ENCODE measurements around the gene MRPL23. TPM values are rescaled to one million over a fixed set of nuclear protein-coding genes. Genes with fewer than 3 reads are reported as not detected.
A peak's percentile ranks its signal among the peaks of the same experiment; 100 is the strongest.

The MRPL23 gene
- total RNA-seq, 1 donor from 2014 or later, result 19.2 TPM

DNA sequence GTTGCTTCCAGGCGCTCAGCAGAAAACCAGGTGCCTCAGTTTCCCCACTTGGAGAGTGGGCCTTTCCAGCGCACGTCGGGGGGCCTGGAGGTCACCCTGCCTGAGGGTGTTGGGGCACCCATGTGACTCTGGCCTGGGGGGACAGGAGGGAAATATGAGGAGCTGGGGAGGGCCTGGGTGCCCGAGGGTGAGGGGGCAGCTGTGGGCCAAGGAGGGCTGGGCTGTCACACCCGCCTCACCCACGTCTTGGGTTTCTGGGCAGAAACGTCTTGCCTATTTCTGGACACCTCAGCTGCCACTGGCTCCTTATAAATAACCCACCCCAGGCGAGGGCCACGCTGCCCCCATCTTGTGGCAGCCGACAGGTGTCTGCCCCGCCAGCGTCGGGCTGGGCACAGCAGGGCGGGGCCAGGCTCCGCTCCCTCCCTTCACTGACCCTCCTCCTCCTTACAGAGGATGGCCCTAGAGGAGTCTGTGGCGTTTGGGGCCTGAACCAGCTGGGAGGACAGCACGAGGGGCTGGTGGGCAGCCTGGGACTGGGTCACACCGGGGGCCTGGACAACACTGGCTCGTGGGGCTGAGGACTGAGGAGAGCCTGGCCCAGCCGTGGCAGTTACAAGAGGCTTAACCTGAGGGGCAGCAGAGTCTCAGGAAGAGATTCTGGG, 26.1 kb upstream of the MRPL23 start:
- DNase-seq (ENCODE audit: low spot score in 2 of 2) (peak in 1 of 2 donors; percentile 24), FAIRE-seq (no peak)

DNA sequence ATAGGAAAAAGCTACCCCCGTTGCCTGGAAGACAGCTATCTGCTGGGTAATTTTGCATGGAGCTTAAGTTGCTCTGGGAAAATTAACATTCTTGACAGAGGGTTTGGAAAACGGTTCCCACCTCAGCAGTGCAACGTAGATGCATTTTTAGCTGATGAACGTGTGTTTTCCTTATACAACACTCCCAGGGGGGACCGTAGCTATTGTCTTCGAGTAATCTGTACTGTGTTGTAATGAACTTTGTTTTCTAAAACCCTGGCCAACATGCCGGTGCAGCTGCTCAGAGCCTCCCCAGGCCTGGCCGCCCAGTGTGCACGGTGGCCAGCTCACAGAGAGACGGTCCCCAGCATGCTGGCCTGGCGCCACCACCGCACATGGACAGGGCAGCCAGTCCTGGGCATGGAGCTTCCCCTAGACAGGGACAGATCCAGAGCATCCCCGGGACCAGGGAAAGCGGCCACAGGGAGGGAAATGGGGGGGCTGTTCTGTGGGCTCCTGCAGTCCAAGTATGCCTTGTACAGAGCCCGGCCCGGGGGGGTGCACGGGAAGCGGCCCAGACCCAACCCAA, 25.5 kb upstream of the MRPL23 start:
- DNase-seq (ENCODE audit: low spot score in 2 of 2), result peak in 1 of 2 donors; percentile 49

DNA sequence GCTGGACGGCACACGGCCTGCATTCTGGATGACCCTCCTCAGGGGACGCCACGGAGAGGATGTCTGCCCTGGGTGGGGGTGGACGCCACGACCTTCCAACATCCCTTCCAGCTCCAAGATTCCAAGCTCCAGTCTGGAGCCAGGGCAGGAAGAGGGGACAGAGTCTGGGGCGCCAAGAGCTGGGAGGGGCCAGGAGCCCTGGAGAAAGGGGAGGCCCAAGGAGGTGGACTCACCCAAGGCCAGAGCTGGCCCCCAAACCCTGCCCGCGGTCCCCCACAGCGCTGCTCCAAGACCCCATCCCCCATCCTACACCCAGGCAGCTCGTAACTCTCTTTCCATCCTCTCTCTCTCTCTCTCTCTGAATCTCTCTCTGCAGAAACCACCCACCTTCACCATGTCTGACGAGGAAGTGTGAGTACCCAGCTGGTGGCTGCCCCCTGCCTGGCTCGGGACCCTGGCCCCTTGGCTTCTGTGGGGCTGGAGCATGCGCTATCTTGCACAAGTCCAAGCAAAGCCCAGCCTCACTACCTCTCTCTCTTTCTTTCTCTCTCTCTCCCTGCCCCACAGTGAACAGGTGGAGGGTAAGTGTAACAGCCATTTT, 24.6 kb upstream of the MRPL23 start:
- no peak for DNase-seq (ENCODE audit: low spot score in 2 of 2)
- no peak for FAIRE-seq

More for the DNA sequence above, 25.5 kb upstream of the MRPL23 start:
- no peak for FAIRE-seq

DNA sequence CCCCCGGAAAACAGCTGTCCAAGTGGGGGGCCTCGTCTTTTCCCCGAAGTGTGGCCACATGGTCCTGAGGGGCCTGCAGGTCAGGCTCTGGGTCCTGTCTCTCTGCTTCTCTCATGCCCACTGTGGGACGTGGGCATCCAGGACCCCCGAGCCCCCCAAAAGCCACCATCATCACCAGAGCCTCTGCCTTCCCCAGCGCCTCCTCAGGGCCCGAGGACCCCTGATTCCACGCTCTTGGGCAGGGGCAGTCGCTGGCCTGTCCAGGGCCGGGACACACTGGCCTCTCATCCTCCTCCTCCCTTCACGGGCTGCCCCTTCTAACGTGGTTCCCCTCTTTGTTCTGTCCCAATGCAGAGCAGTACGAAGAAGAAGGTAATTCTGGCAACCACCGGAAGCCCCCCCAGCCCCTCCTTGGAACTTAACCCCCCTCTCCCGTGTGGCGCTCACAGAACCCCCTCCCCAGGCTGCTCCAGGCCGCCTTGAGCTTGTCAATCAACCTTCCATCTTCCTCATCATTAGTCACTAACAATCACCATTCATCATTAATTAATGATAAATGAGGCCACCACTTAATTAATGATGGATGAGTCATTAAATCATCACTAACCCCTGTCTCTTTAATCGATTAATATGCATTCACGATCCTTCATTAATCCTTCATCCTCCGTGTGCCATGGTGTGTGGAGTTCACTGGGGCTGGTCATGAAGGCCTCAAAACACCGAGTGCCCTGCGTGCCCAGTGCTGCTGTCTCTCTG, 23.8 kb upstream of the MRPL23 start:
- no peak for DNase-seq (ENCODE audit: low spot score in 2 of 2)
- no peak for FAIRE-seq

DNA sequence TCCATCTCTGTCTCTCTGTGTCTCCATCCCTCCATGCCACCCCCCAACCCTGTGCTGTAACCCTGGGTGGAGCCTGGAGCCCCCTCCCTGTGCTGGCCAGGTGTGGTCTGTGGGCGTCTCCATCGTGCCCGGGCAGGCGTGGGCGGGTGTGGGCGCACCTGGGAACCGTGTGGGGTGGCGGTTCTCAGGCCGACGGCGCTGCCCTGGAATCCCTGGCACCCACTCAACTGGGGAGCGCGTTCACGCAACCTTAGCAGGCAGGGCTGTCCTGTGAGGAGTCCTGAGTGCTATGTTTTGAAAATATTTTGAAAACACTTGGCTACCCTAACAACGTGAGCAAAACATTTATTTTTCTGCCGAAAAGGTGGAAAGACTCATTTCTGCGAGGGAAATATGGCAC, 23.0 kb upstream of the MRPL23 start:
- DNase-seq (ENCODE audit: low spot score in 2 of 2) (no peak), FAIRE-seq (no peak)

DNA sequence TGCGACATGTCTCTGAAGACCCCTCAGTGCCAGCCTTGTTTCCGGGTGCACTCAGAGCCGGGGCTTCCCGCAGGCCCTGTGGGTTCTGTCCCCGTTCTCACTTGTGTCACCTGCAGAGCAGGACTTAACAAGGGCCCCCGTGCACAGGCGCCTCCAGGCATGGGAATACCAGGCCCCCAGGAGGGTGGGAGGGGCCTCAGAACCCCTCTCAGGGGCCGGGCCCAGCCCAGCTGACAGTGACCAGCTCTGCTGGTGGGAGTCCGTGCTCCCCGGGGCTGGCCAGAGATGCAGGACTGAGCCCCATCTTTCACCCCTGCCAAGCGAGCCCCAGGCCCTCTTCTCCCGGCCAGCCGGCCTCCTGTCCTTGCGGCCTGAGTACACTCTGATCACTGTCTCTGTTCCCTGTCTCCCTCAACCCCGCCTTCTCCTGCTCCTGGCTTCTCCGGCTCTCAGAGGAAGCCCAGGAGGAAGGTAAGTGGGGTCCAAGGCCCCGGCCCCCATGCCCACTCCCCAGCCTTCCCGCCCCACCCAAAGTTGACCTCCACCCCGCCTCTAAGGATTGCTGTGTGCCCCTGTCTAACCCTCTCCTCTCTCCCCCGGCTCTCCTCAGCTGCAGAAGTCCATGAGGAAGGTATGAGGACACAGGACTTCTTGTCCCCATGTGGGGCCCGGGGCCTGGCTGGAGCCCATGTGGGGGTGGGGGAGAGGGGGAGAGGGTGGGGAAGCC, 22.3 kb upstream of the MRPL23 start:
- DNase-seq (ENCODE audit: low spot score in 2 of 2) (no peak), FAIRE-seq (no peak)

DNA sequence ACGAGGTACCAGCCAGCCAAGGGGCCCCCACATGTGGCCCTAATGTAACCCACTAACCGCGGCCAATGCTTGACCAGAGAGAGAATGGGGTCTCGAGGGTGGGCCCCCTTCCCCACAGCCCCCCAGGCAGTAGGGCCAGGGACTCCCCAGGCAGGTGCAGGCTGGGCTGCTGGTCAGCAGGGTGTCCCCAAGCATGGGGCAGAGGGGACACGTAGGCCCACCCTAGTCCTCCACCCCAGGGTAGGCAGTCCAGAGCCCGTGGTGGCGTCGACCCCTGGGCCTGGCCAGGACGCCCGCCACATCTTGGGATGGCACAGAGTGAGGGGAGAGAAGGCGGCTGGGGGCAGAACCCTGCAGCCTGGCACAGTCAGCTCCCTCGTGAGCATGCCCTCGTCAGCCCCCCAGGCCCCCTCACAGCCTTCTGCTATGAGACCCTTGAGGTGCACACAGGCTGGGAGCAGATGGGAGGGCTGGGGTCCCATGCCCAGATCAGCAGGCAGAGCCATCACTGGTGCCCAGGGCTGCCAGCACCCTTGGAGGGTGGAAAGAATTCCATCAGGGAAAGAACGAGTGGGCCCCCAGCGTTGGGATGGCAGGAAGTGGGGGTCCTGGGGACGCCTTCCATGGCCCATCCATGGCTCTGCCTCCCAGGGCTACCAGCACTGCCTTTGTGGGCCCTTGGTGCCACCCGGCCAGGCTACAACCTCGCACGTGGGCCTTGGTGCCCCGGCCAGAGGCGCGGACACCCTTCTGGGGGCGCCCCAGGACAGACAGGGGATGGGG, 21.6 kb upstream of the MRPL23 start:
- no peak for FAIRE-seq
- DNase-seq (ENCODE audit: low spot score in 2 of 2), result peak in 1 of 2 donors; percentile 8

DNA sequence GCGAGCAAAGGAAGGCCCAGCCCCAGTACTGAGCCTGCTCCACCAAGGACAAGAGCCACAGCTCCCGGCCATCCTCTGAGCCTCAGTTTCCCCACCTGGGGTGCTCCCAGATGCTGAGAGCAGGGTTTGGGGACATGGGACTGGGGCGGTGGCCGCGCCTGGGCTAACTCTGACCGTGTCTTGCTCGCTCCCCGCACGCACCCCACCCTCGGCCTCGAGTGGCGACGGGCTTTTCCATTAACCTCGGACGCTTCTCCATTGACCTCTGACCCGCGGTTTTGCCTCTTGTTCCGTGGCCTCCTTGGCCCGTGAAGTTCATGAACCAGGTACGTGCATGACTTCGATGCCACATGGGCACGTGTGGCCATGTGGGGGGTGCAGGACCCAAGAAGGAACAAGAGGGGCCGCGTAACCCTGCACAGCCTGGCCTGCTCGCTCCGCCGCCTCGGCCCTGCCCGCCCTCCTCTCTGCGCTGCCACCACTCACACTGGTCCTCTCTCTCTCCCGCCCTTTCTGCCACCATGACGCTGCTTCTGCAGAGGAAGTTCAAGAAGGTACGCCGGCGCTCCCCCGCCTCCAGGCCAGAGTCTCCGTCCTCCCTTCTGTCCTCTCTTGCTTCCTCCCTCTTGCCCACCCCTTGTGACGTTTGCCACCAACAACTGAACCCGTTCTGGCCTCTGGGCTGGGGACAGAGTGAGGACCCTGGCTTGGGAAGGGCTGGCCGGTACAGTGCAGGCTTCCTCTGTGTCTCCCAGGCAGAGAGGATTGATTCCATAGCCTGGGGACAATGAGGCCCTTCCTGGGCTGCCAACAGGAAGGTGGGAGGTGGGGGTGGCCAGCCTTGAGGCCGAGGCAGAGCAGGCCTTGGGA, 20.7 kb upstream of the MRPL23 start:
- no peak for DNase-seq (ENCODE audit: low spot score in 2 of 2)
- no peak for FAIRE-seq

DNA sequence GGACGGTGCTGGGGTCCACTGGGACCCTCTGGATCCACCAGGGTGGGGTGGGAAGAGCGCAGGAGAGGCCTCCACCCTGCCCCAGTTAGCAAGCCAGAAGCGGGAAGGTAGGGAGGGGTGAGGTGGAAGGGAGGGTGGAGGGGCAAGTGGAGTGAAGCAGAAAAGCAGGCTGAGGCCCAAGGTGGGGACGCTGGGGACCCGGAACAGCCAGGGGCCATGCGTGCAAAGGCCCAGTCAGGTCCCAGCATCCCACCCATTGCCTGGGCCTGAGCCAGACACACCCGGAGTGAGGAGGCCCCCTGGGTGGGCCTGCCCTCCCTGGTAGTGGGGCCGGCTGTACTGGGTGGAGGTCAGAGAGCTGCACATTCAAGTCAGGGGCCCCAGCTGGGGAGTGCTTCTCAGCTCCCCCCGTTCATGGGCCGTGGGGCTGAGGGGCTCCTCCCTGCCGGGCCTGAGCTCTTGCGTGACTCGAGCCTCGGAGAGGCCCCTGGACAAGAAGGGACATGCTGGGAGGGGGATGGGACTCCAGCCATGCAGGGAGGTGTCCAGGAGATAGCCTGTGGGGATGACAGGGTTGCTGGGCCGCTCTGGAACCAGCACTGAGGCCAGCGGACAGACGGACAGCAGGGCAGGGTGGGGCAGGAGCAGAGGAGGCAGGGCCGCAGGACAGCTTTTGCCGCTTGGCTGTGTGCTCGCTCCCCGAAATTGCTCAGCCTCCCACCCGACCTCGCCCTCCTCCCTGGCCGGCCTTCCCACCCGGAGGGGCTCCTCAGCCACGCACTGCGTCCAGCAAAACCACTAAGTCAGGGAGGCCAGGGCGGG, 19.9 kb upstream of the MRPL23 start:
- no peak for FAIRE-seq
- no peak for DNase-seq (ENCODE audit: low spot score in 2 of 2)

DNA sequence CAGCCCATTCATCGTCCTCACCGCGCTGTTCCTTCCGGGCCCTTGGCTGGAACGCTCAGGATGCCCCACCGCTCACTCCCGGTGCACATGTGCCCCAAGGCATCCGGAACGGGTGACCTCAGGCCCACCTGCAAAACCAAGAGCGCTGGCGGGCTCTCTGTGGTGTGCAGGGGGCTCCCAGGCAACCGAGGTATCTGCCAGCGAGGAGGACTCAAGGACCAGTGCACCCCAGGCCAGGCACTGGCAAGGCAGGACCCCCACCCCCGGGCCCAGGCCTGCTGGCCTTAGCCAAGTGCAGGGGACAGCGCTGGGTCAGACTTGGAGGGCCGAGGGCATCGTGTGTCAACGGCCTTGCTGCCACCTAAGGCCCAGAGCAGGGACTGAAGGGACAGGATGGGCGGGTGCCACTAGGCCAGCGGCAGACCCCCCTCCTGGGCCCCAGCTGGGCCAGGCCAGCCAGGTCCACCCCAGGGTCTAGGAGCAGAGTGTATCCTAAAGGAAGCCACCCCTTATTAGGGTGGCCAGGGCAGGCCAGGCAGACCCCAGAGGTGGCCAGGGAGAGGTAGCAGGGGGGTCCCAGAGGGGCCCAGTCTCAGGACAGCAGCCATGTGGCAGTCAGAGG, 19.2 kb upstream of the MRPL23 start:
- DNase-seq (ENCODE audit: low spot score in 2 of 2) (peak in 1 of 2 donors; percentile 19), FAIRE-seq (no peak)

DNA sequence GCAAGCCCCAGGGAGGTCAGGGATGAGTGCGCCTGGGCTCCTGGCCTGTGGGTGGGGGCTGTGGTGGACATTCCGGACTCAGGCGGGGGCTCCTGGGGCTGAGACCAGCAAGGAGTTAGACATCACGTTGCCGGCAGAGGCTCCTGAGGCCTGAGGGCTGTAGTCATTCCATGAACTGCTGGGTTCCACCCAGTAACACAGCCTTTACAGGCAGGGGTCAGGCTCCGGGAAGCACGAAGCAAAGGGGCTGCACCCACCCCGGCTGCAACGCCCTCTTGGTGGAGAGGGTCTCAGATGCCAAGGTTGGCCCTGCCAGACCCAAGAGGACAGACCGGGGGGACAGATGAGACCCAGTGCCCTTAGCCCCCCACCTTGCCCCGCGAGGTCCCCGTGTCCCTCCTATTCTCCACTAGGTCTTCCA, 18.7 kb upstream of the MRPL23 start:
- DNase-seq (ENCODE audit: low spot score in 2 of 2) (peak in 1 of 2 donors; percentile 15), FAIRE-seq (no peak)

DNA sequence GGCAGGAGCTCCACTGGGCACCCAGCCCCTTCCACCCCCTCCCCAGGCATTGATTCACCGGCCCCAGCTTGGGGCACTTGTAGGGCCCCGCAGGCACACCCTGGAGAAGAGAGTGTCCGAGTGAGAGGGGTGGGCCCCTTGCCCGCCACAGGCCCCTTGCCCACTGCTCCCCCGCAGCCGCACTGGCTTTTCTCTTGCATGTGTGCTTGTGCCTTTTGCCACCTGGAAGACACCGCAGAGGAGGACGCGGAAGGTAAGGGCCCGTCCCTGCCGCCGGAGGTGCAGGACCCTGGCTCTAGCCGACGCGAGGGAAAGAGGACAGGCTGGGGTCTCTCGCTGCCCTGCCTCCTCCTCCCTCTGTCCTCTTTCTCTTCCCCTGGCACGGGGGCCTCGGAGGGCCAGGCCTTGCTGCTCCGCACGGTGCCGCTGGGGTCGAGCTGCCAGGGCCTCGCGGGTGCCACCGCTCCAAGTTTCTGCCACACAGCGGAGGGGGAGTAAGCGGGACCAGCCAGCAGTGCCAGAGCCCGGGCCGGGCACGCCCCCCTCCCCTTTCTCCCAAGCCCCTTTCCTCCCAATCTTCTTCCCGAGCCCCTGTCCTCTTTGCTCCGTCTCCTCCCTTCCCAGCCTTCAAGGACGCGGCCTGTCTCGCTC, 18.1 kb upstream of the MRPL23 start:
- peak in 1 of 2 donors; percentile 19 for DNase-seq (ENCODE audit: low spot score in 2 of 2)
- no peak for FAIRE-seq

DNA sequence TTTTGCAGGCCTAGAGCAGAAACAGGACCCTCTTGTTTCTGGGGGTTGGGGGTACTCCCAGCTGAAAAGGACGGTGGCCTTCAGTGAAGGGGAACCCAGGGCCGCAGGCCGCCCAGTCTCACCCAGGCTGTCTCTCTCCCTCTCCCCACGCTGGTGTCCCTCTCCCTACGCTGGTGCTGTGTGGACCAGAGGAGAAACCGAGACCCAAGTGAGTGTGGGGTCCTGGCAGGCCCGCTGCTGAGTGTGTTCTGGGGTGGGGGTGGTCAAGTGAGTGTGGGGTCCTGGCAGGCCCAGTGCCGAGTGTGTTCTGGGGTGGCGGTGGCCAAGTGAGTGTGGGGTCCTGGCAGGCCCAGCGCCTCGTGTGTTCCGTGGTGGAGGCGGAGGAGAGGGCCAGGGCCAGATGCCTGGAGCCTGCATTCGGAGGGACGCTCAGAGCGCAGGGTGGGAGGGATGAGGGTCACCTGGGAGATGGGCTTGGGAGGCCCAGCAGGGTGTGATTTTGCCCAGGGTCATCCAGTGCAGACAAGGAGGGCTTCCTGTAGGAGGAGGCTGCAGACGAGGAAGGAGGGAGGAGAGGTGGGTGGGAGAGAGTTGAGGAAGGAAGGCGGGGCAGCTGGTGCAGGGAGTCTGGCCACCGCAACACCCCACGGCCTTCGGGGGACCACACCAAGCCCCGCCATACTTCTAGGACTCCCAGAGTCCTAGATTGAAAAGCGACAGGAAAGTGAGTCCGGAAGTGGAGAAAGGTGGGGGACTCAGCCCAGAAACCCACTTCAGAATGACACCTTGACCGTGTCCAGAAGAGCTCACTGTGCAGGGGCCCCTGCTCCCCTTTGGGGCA, 17.3 kb upstream of the MRPL23 start:
- FAIRE-seq (no peak), DNase-seq (ENCODE audit: low spot score in 2 of 2) (peak in 1 of 2 donors; percentile 14)

DNA sequence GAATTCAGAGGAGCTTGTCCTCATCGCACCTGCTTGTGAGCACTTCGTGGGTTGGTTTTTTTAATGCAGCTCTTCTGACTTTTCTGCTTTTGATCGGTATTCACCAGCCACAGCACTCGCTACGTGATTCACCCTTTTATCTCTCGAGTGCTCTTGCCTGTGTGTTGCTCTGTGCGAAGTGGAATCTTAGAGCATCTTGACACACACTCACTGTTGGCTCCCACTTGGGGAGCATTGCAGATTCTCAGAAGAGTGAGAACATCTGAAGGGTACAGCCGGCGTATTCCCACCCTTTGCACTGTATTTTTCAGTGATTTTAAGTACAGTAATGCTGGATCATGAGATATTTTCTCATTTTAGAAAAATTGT, 16.7 kb upstream of the MRPL23 start:
- DNase-seq (ENCODE audit: low spot score in 2 of 2) (peak in 1 of 2 donors; percentile 18), FAIRE-seq (no peak)

DNA sequence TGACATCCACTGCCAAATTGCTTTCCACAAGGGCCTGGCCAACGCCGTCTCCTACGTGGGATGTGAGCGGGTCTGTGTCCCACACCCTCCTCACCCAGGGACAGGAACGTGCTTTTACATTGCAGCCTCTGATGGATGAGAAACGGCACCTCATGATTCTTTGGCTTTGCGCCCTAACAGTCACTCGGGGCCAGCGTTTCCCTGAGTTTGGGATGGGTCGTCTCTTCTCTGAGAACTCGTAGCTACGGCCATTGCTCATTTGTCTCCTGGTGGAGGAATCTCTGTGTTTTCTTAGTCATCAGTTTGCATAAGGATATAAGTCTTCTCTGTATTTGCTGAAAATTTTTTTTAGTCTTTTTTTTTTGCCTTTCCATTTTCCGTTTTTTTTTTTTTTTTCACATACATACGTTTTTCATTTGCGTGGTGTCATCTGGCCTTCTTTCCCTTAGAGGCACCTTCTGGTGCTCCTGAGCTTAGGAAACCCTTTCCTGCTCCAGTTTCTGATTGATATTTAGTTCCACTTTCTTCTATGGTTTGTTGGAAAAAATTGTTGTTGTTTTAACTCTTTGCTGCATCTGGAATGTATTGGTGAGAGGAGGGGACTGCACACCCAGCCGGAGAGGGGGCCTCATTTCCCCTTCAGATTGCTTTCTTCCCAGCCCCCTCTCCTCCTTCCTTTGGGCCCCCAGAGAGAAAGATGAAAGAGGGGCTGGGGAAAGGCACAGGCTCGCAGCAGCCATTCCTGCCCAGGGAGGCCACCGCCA, 15.6 kb upstream of the MRPL23 start:
- DNase-seq (ENCODE audit: low spot score in 2 of 2) (peak in 1 of 2 donors; percentile 15), FAIRE-seq (no peak)

Measured in frontal cortex (tissue), 4 donors.